OCI-LY7 (cell line): ENCODE results near the gene KLHDC9. TPM values are rescaled to one million over a fixed set of nuclear protein-coding genes. Genes with fewer than 3 reads are reported as not detected.

Experiments used
- BruUV-seq: library from RNA; stranded (reverse); fragments of 400-500 nt; replicated peaks from 2 replicates; lab custom pipeline; 2021; lab: Mats Ljungman, UMichigan
- CTCF ChIA-PET: fragments of 300-600 bp; sonication (Branson Sonifier 250); formaldehyde crosslinking; loops from one replicate; lab custom pipeline; 2022; ENCODE audit warnings: antibody characterized with exemption; ENCODE audit not compliant: unreplicated experiment; lab: Charles Lee
- POLR2A ChIA-PET: fragments of 300-600 bp; sonication (Branson Sonifier 250); formaldehyde crosslinking; loops from one replicate; lab custom pipeline; 2022; ENCODE audit warnings: antibody characterized with exemption; lab: Charles Lee
- DNase-seq: peaks from one replicate; pipeline ENCODE4 v3.0.0-alpha.2; 2015; ENCODE audit warnings: low spot score
- H2AFZ ChIP-seq: fragments of 200-600 bp; sonication (generic), shearing (Covaris generic); 2 replicates; pipeline ENCODE4 v1.6.1; 2014; ENCODE audit warnings: mild to moderate bottlenecking, antibody characterized with exemption, low read length, moderate library complexity
- H3K27ac ChIP-seq: fragments of 200-600 bp; sonication (generic); 2 replicates; pipeline ENCODE4 v1.5.1; 2014; ENCODE audit warnings: mixed run types, low read depth, mild to moderate bottlenecking, moderate library complexity, low read length, inconsistent platforms; ENCODE audit not compliant: poor library complexity, severe bottlenecking
- H3K36me3 ChIP-seq: fragments of 200-600 bp; sonication (generic); 2 replicates; pipeline ENCODE4 v1.6.1; 2014; ENCODE audit warnings: mild to moderate bottlenecking, antibody characterized with exemption, low read length, moderate library complexity, mixed read lengths; ENCODE audit not compliant: insufficient read depth
- H3K4me1 ChIP-seq: fragments of 200-600 bp; sonication (generic); 2 replicates; pipeline ENCODE4 v1.5.1; 2014; ENCODE audit warnings: mild to moderate bottlenecking, low read length; ENCODE audit not compliant: insufficient read depth, poor library complexity, severe bottlenecking
- H3K4me2 ChIP-seq: fragments of 200-600 bp; sonication (generic); 2 replicates; pipeline ENCODE4 v1.6.1; 2014; ENCODE audit warnings: mild to moderate bottlenecking, low read length
- H3K4me3 ChIP-seq: fragments of 200-600 bp; sonication (generic); 2 replicates; pipeline ENCODE4 v1.5.1; 2014; ENCODE audit warnings: mild to moderate bottlenecking, low read depth, low read length; ENCODE audit not compliant: poor library complexity, severe bottlenecking
- H3K79me2 ChIP-seq: fragments of 200-600 bp; sonication (generic); 2 replicates; pipeline ENCODE4 v1.6.1; 2016; ENCODE audit warnings: low read depth, mild to moderate bottlenecking, low read length, moderate library complexity, mixed read lengths; ENCODE audit not compliant: insufficient read depth
- H3K9me2 ChIP-seq: fragments of 200-600 bp; sonication (generic); 2 replicates; pipeline ENCODE4 v1.6.1; 2016; ENCODE audit warnings: mild to moderate bottlenecking, low read length, mixed read lengths; ENCODE audit not compliant: insufficient read depth
- H3K9me3 ChIP-seq: fragments of 200-600 bp; sonication (generic); 2 replicates; pipeline ENCODE4 v1.6.1; 2014; ENCODE audit warnings: mild to moderate bottlenecking, mixed run types, low read length, mixed read lengths
- H4K20me1 ChIP-seq: fragments of 200-600 bp; sonication (generic); 2 replicates; pipeline ENCODE4 v1.6.1; 2014; ENCODE audit warnings: mild to moderate bottlenecking, antibody characterized with exemption, low read length, moderate library complexity, mixed read lengths; ENCODE audit not compliant: insufficient read depth
- EZH2phosphoT487 ChIP-seq: fragments of 200-600 bp; sonication (generic); IDR thresholded peaks from 2 replicates; pipeline ENCODE4 v1.6.1; 2018; ENCODE audit warnings: low read depth, borderline replicate concordance, mild to moderate bottlenecking, mixed run types, antibody characterized with exemption, low read length, moderate library complexity, mixed read lengths
- intact Hi-C: fragments of 100-400 bp; cut with micrococcal nuclease; formaldehyde crosslinking; loops from one replicate; pipeline ENCODE4 v1.10.0; 2022; ENCODE audit not compliant: unreplicated experiment
- total RNA-seq, 2 experiments: library from RNA; depleted of rRNA in 1 of 2; stranded (reverse); fragments of >200 nt in 1 of 2; shearing (Covaris generic) in 1 of 2; gene quantifications; 2 replicates each; pipeline ENCODE4 v1.2.3, GENCODE V29; 2014 to 2022
- TF ChIP-seq, protein P1 (sequence below): fragments of 200-600 bp; sonication (generic); conservative IDR thresholded peaks from 2 replicates; pipeline ENCODE4 v1.5.1; 2014; ENCODE audit warnings: mild to moderate bottlenecking, antibody characterized with exemption, low read length, moderate library complexity, mixed read lengths

The KLHDC9 gene
- total RNA-seq, 2 experiments from 2014 or later, result 0.95 to 1.3 TPM

- no peak overlapping the region for H3K27ac ChIP-seq
- H3K36me3 ChIP-seq, result peaks cover 53% of the 10 kb centered on the region
- no peak for DNase-seq
- intact Hi-C loops, result no loop called here
- H4K20me1 ChIP-seq, result no peaks in the 10 kb centered on the region
- H2AFZ ChIP-seq, result no peak overlapping the region
- no TSS peak for BruUV-seq
- H3K4me1 ChIP-seq, result peaks cover 24% of the 10 kb centered on the region
- H3K9me3 ChIP-seq, result no peaks in the 10 kb centered on the region
- POLR2A ChIA-PET, result no interaction called here
- peaks cover 28% of the 10 kb centered on the region; the same call in 1 of the 2 replicates for H3K79me2 ChIP-seq
- TF ChIP-seq, protein P1, sequence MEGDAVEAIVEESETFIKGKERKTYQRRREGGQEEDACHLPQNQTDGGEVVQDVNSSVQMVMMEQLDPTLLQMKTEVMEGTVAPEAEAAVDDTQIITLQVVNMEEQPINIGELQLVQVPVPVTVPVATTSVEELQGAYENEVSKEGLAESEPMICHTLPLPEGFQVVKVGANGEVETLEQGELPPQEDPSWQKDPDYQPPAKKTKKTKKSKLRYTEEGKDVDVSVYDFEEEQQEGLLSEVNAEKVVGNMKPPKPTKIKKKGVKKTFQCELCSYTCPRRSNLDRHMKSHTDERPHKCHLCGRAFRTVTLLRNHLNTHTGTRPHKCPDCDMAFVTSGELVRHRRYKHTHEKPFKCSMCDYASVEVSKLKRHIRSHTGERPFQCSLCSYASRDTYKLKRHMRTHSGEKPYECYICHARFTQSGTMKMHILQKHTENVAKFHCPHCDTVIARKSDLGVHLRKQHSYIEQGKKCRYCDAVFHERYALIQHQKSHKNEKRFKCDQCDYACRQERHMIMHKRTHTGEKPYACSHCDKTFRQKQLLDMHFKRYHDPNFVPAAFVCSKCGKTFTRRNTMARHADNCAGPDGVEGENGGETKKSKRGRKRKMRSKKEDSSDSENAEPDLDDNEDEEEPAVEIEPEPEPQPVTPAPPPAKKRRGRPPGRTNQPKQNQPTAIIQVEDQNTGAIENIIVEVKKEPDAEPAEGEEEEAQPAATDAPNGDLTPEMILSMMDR, result no peak
- no peak for TF ChIP-seq EZH2phosphoT487
- H3K9me2 ChIP-seq, result no peaks in the 10 kb centered on the region
- CTCF ChIA-PET, result no interaction called here
- peak overlapping the region; percentile 85 for H3K4me2 ChIP-seq
- no peak overlapping the region for H3K4me3 ChIP-seq
Observed at GRCh38 chr1:161130266-161130665, 32.1 kb downstream of the KLHDC9 start.

GRCh38 chr1:161131523-161132409 is 33.6 kb downstream of the KLHDC9 start:
- ChIA-PET CTCF (interaction anchor here (1.0 to 1.4 kb wide), 2 partner anchors 15 to 45 kb away, joined by 3 to 4 read pairs; partner anchors contain the start of gene B4GALT3), POLR2A (interaction anchor here (0.9 to 2.0 kb wide), 5 partner anchors 10 to 71 kb away, joined by 3 to 10 read pairs (median 3); partner anchors contain the start of genes NDUFS2, NIT1 and PFDN2)
- Histone ChIP-seq H3K9me2 (no peaks in the 10 kb centered on the region), H3K27ac (peak overlapping the region; percentile 70), H3K4me2 (peak overlapping the region; percentile 85), H3K79me2 (peaks cover 28% of the 10 kb centered on the region; the same call in 1 of the 2 replicates), H3K36me3 (peaks cover 40% of the 10 kb centered on the region), H3K9me3 (no peaks in the 10 kb centered on the region), H3K4me1 (peaks cover 29% of the 10 kb centered on the region), H4K20me1 (no peaks in the 10 kb centered on the region), H3K4me3 (peak overlapping the region; percentile 86), H2AFZ (peak overlapping the region; percentile 93)
- no peak for TF ChIP-seq EZH2phosphoT487
- TF ChIP-seq, protein P1, result no peak
- no peak for DNase-seq
- intact Hi-C loops, result no loop called here
- no TSS peak for BruUV-seq
